Nephron (organoid): ENCODE results near the gene VPS26A.

Experiments used
- H3K27ac Mint-ChIP-seq, 3 experiments: 2 replicates each; pipeline ENCODE4 v1.8.0; 2020; ENCODE audit warnings: mixed read lengths in 3 of 3, mild to moderate bottlenecking in 2 of 3, moderate library complexity in 1 of 3
- H3K27me3 Mint-ChIP-seq: 2 replicates; pipeline ENCODE4 v1.8.0; 2021; ENCODE audit warnings: low read depth, mild to moderate bottlenecking, moderate library complexity, mixed read lengths
- H3K36me3 Mint-ChIP-seq: 2 replicates; pipeline ENCODE4 v1.8.0; 2020; ENCODE audit warnings: low read depth, mixed read lengths
- H3K4me1 Mint-ChIP-seq: 2 replicates; pipeline ENCODE4 v1.8.0; 2020; ENCODE audit warnings: mixed read lengths
- H3K4me3 Mint-ChIP-seq, 3 experiments: 2 replicates each; pipeline ENCODE4 v1.8.0; 2020; ENCODE audit warnings: mild to moderate bottlenecking in 3 of 3, mixed read lengths in 3 of 3, moderate library complexity in 2 of 3
- H3K9me3 Mint-ChIP-seq: 2 replicates; pipeline ENCODE4 v1.8.0; 2020; ENCODE audit warnings: mixed read lengths
- CTCF ChIP-seq, 3 experiments: fragments of 200-600 bp; sonication (generic); IDR thresholded peaks; one replicate each; pipeline ENCODE4 v1.5.0; 2021; ENCODE audit warnings: antibody characterized with exemption in 3 of 3; ENCODE audit not compliant: unreplicated experiment in 3 of 3

Gene VPS26A

GRCh38 chr10:69086001-69086509 is 37.9 kb upstream of the VPS26A start:
- H3K4me1 Mint-ChIP-seq: peaks cover 12% of the 10 kb centered on the region
- H3K9me3 Mint-ChIP-seq: no peaks in the 10 kb centered on the region
- peak overlapping the region in 1 of 3 experiments; percentile 29 for H3K27ac Mint-ChIP-seq
- H3K4me3 Mint-ChIP-seq: no peak overlapping the region
- no peaks in the 10 kb centered on the region for H3K27me3 Mint-ChIP-seq
- H3K36me3 Mint-ChIP-seq: no peaks in the 10 kb centered on the region
- TF ChIP-seq CTCF (IDR thresholded peaks at IDR 0.05; ENCODE audit: unreplicated experiment in 3 of 3): no peak

GRCh38 chr10:69087590-69088470 is 36.1 kb upstream of the VPS26A start, which contains the start of gene SRGN:
SRGN (plus strand) TSS chr10:69088103; CDS start chr10:69088158, 55 bp downstream.
- no peak for TF ChIP-seq CTCF (IDR thresholded peaks at IDR 0.05; ENCODE audit: unreplicated experiment in 3 of 3)
- H3K36me3 Mint-ChIP-seq: no peaks in the 10 kb centered on the region
- peak within 1 kb of the TSS in 1 of 3 experiments; percentile 5 for H3K4me3 Mint-ChIP-seq
- H3K9me3 Mint-ChIP-seq: no peaks in the 10 kb centered on the region
- H3K27ac Mint-ChIP-seq: no peak within 1 kb of the TSS
- no peaks in the 10 kb centered on the region for H3K27me3 Mint-ChIP-seq
- peaks cover 12% of the 10 kb centered on the region for H3K4me1 Mint-ChIP-seq

GRCh38 chr10:69088471-69088769 is 35.6 kb upstream of the VPS26A start:
- H3K4me3 Mint-ChIP-seq: no peak overlapping the region
- peaks cover 12% of the 10 kb centered on the region for H3K4me1 Mint-ChIP-seq
- no peak for TF ChIP-seq CTCF (IDR thresholded peaks at IDR 0.05; ENCODE audit: unreplicated experiment in 3 of 3)

GRCh38 chr10:69088801-69089501 is 35.0 kb upstream of the VPS26A start:
- Mint-ChIP-seq H3K4me1 (peaks cover 12% of the 10 kb centered on the region), H3K9me3 (no peaks in the 10 kb centered on the region), H3K27me3 (no peaks in the 10 kb centered on the region), H3K36me3 (no peaks in the 10 kb centered on the region), H3K4me3 (no peak overlapping the region), H3K27ac (no peak overlapping the region)
- no peak for TF ChIP-seq CTCF (IDR thresholded peaks at IDR 0.05; ENCODE audit: unreplicated experiment in 3 of 3)

More at GRCh38 chr10:69088471-69088769, 35.6 kb upstream of the VPS26A start:
- Mint-ChIP-seq H3K27me3 (no peaks in the 10 kb centered on the region), H3K27ac (no peak overlapping the region), H3K36me3 (no peaks in the 10 kb centered on the region), H3K9me3 (no peaks in the 10 kb centered on the region)

- Mint-ChIP-seq H3K4me3 (no peak overlapping the region), H3K27ac (no peak overlapping the region), H3K4me1 (peaks cover 12% of the 10 kb centered on the region), H3K27me3 (no peaks in the 10 kb centered on the region), H3K36me3 (no peaks in the 10 kb centered on the region), H3K9me3 (no peaks in the 10 kb centered on the region)
- TF ChIP-seq CTCF (IDR thresholded peaks at IDR 0.05; ENCODE audit: unreplicated experiment in 3 of 3): no peak
Measured at GRCh38 chr10:69089638-69090599, 34.1 kb upstream of the VPS26A start.
